Keratinocyte (primary cell): Measurements from ENCODE around the gene GPS1. TPM values are rescaled to one million over a fixed set of nuclear protein-coding genes. Genes with fewer than 3 reads are reported as not detected.

Source experiments
- DNase-seq: peaks from one replicate; pipeline ENCODE4 v3.0.0-alpha.2; 2011; ENCODE audit warnings: low read depth, missing footprints, low spot score
- FAIRE-seq: peaks from 2 replicates; lab custom pipeline; 2011; peaks lifted over from hg19 to GRCh38; lab: Jason Lieb, UNC
- H2AFZ ChIP-seq: 2 replicates; pipeline ENCODE4 v1.6.0; 2012; ENCODE audit warnings: low read length, control low read depth, inconsistent platforms; ENCODE audit not compliant: control insufficient read depth
- H3K27ac ChIP-seq: 2 replicates; pipeline ENCODE4 v1.5.1; 2011; ENCODE audit warnings: low read length; ENCODE audit not compliant: control insufficient read depth, insufficient read depth
- H3K27me3 ChIP-seq: 3 replicates; pipeline ENCODE4 v1.6.0; 2011; ENCODE audit warnings: low read length; ENCODE audit not compliant: control insufficient read depth, insufficient read depth; ENCODE audit errors: extremely low read depth
- H3K36me3 ChIP-seq, 2 experiments: 2 replicates in 1 of 2; 3 replicates in 1 of 2; pipeline ENCODE4 v1.5.1; 2011; ENCODE audit warnings: low read length in 2 of 2, mild to moderate bottlenecking in 1 of 2; ENCODE audit not compliant: control insufficient read depth in 2 of 2, insufficient read depth in 2 of 2; ENCODE audit errors: extremely low read depth in 1 of 2
- H3K4me1 ChIP-seq: 3 replicates; pipeline ENCODE4 v1.5.1; 2011; ENCODE audit warnings: low read length; ENCODE audit not compliant: control insufficient read depth, insufficient read depth; ENCODE audit errors: extremely low read depth
- H3K4me2 ChIP-seq: 3 replicates; pipeline ENCODE4 v1.6.0; 2011; ENCODE audit warnings: low read depth, low read length; ENCODE audit not compliant: control insufficient read depth, insufficient read depth; ENCODE audit errors: extremely low read depth
- H3K4me3 ChIP-seq, 3 experiments: fragments of 200-600 bp in 1 of 3; sonication (generic) in 1 of 3; 2 replicates in 2 of 3; 3 replicates in 1 of 3; pipeline ENCODE4 v1.5.1; 2011 to 2016; ENCODE audit warnings: low read length in 3 of 3, mild to moderate bottlenecking in 3 of 3, control low read depth in 2 of 3, inconsistent platforms in 1 of 3, low read depth in 1 of 3, mixed read lengths in 1 of 3, mixed run types in 1 of 3, moderate library complexity in 1 of 3; ENCODE audit not compliant: control insufficient read depth in 2 of 3, insufficient read depth in 2 of 3; ENCODE audit errors: extremely low read depth in 1 of 3
- H3K79me2 ChIP-seq: 2 replicates; pipeline ENCODE4 v1.6.0; 2012; ENCODE audit warnings: low read length; ENCODE audit not compliant: control insufficient read depth, insufficient read depth
- H3K9ac ChIP-seq: 3 replicates; pipeline ENCODE4 v1.6.0; 2011; ENCODE audit warnings: low read length; ENCODE audit not compliant: control insufficient read depth, insufficient read depth; ENCODE audit errors: extremely low read depth
- H3K9me1 ChIP-seq: 3 replicates; pipeline ENCODE4 v1.6.0; 2011; ENCODE audit warnings: low read length; ENCODE audit not compliant: control insufficient read depth, insufficient read depth; ENCODE audit errors: extremely low read depth
- H3K9me3 ChIP-seq: 2 replicates; pipeline ENCODE4 v1.5.1; 2012; ENCODE audit warnings: low read depth, low read length; ENCODE audit not compliant: control insufficient read depth
- H4K20me1 ChIP-seq: 3 replicates; pipeline ENCODE4 v1.6.0; 2011; ENCODE audit warnings: low read length; ENCODE audit not compliant: control insufficient read depth, insufficient read depth; ENCODE audit errors: extremely low read depth
- CTCF ChIP-seq, 3 experiments: IDR thresholded peaks in 1 of 3; conservative IDR thresholded peaks in 1 of 3; optimal IDR thresholded peaks in 1 of 3; 2 replicates in 2 of 3; 3 replicates in 1 of 3; pipeline versions ENCODE3 to v1.5.1; 2011; ENCODE audit warnings: low read length in 3 of 3, mild to moderate bottlenecking in 3 of 3, moderate library complexity in 2 of 3, control low read depth in 1 of 3, inconsistent platforms in 1 of 3; ENCODE audit not compliant: insufficient read depth in 2 of 3; ENCODE audit errors: extremely low read depth in 1 of 3
- EZH2 ChIP-seq: IDR thresholded peaks from one replicate; pipeline ENCODE4 v1.6.1; 2012; ENCODE audit warnings: inconsistent platforms, mild to moderate bottlenecking, low read length, moderate library complexity
- dilution Hi-C: fragments of 300-500 bp; cut with MboI; formaldehyde crosslinking; loops from one replicate; pipeline ENCODE4 v1.7.0; 2020; ENCODE audit warnings: low sequenced_read_pairs; ENCODE audit not compliant: extremely low pct_ligation_motif_present
- polyA plus RNA-seq, 5 experiments: library from polyadenylated mRNA; depleted of rRNA in 3 of 5; stranded (reverse) in 3 of 5; stranded (forward) in 1 of 5; unstranded in 1 of 5; fragments of >200 nt; gene quantifications; 1 replicate in 1 of 5; 2 replicates in 3 of 5; 3 replicates in 1 of 5; pipeline versions ENCODE4 v1.2.1 to v1.2.3, GENCODE V29; 2011 to 2012; ENCODE audit warnings: missing spikeins in 2 of 5, low read depth in 1 of 5, low replicate concordance in 1 of 5

GPS1 gene
- polyA plus RNA-seq, 1 donor (not counting 4 experiments of a cell fraction or from before 2014, with no cell fraction given) = 60.4 TPM

- Histone ChIP-seq H3K4me3 (peak overlapping the region; percentile 76 to 85 (median 83)), H3K79me2 (peaks cover 50% of the 10 kb centered on the region), H2AFZ (no peak overlapping the region), H3K27ac (peak overlapping the region; percentile 63), H3K36me3 (peaks cover 20 to 26% of the 10 kb centered on the region in 2 experiments), H3K4me1 (peaks cover 29% of the 10 kb centered on the region), H4K20me1 (peaks cover 30% of the 10 kb centered on the region), H3K9ac (peak overlapping the region; percentile 81), H3K9me3 (no peaks in the 10 kb centered on the region), H3K27me3 (no peaks in the 10 kb centered on the region), H3K4me2 (peak overlapping the region; percentile 93), H3K9me1 (no peaks in the 10 kb centered on the region)
- DNase-seq (no peak), FAIRE-seq (no peak)
- dilution Hi-C loops = no loop called here
- no peak for TF ChIP-seq CTCF (optimal IDR thresholded peaks at IDR 0.05 in 1 of 3, IDR thresholded peaks at IDR 0.05 in 1 of 3, conservative IDR thresholded peaks at IDR 0.05 in 1 of 3; ENCODE audit: extremely low read depth in 1 of 3, insufficient read depth in 2 of 3, low read length in 3 of 3)
- TF ChIP-seq EZH2 = no peak
These were observed 45.0 kb downstream of the GPS1 start for GRCh38 chr17:82096709-82097183.

- Histone ChIP-seq H3K27ac (peak overlapping the region; percentile 63), H3K4me1 (peaks cover 29% of the 10 kb centered on the region), H3K79me2 (peaks cover 44% of the 10 kb centered on the region), H3K9me1 (no peaks in the 10 kb centered on the region), H3K4me3 (peak overlapping the region; percentile 76 to 85 (median 83)), H3K9ac (peak overlapping the region; percentile 81), H3K27me3 (no peaks in the 10 kb centered on the region), H4K20me1 (peaks cover 28% of the 10 kb centered on the region), H3K4me2 (peak overlapping the region; percentile 93), H2AFZ (no peak overlapping the region), H3K9me3 (no peaks in the 10 kb centered on the region), H3K36me3 (peaks cover 15 to 23% of the 10 kb centered on the region in 2 experiments)
- FAIRE-seq (no peak), DNase-seq (no peak)
- TF ChIP-seq EZH2 (no peak), CTCF (optimal IDR thresholded peaks at IDR 0.05 in 1 of 3, IDR thresholded peaks at IDR 0.05 in 1 of 3, conservative IDR thresholded peaks at IDR 0.05 in 1 of 3; ENCODE audit: extremely low read depth in 1 of 3, insufficient read depth in 2 of 3, low read length in 3 of 3) (no peak)
- dilution Hi-C loops = no loop called here
These were observed 45.7 kb downstream of the GPS1 start for GRCh38 chr17:82097184-82097918.
